Smooth muscle cell (in vitro differentiated cells): ENCODE measurements around the gene HLA-B. TPM values are rescaled to one million over a fixed set of nuclear protein-coding genes. Genes with fewer than 3 reads are reported as not detected.

Experiments used
- DNase-seq: peaks from one replicate; lab custom pipeline; 2025; ENCODE audit not compliant: unreplicated experiment; lab: John Stamatoyannopoulos, UW
- H2AFZ ChIP-seq: fragments of 200-600 bp; sonication (generic); 2 replicates; pipeline ENCODE4 v1.6.0; 2016; ENCODE audit warnings: antibody characterized with exemption, low read depth, mild to moderate bottlenecking
- H3F3A ChIP-seq: fragments of 200-600 bp; sonication (generic); 2 replicates; pipeline ENCODE4 v1.6.0; 2017; ENCODE audit warnings: antibody characterized with exemption, low read depth
- H3K27ac ChIP-seq: fragments of 200-600 bp; sonication (generic); 2 replicates; pipeline ENCODE4 v1.5.1; 2016; ENCODE audit warnings: low read depth, mild to moderate bottlenecking
- H3K27me3 ChIP-seq: fragments of 200-600 bp; sonication (generic); 2 replicates; pipeline ENCODE4 v1.6.1; 2016; ENCODE audit warnings: low read depth, mild to moderate bottlenecking
- H3K36me3 ChIP-seq: fragments of 200-600 bp; sonication (generic); 2 replicates; pipeline ENCODE4 v1.5.1; 2016; ENCODE audit warnings: low read depth
- H3K4me1 ChIP-seq: fragments of 200-600 bp; sonication (generic); 2 replicates; pipeline ENCODE4 v1.5.1; 2016; ENCODE audit warnings: low read depth
- H3K4me2 ChIP-seq: fragments of 200-600 bp; sonication (generic); 2 replicates; pipeline ENCODE4 v1.6.0; 2016; ENCODE audit warnings: mild to moderate bottlenecking
- H3K4me3 ChIP-seq: fragments of 200-600 bp; sonication (generic); 2 replicates; pipeline ENCODE4 v1.5.1; 2016; ENCODE audit warnings: mild to moderate bottlenecking
- H3K79me2 ChIP-seq: fragments of 200-600 bp; sonication (generic); 2 replicates; pipeline ENCODE4 v1.6.0; 2016; ENCODE audit warnings: low read depth, mild to moderate bottlenecking
- H3K9ac ChIP-seq: fragments of 200-600 bp; sonication (generic); 2 replicates; pipeline ENCODE4 v1.6.0; 2016; ENCODE audit warnings: low read depth
- H3K9me3 ChIP-seq: fragments of 200-600 bp; sonication (generic); replicated peaks from 2 replicates; pipeline ENCODE4 v1.5.1; 2016; ENCODE audit warnings: low read depth
- H4K20me1 ChIP-seq: fragments of 200-600 bp; sonication (generic); 2 replicates; pipeline ENCODE4 v1.6.0; 2016; ENCODE audit warnings: low read depth
- WGBS: methylation state at CpG from one replicate; pipeline ENCODE4 v1.1.7; 2016; ENCODE audit warnings: low lambda C conversion rate; 5-methylcytosine and 5-hydroxymethylcytosine counted together
- polyA plus RNA-seq: library from polyadenylated mRNA; unstranded; fragments of >200 nt; fragmentation: Nextera tagmentation; extraction: Ambion mirVana; gene quantifications from 2 replicates; pipeline ENCODE4 v1.2.1, GENCODE V29; 2016
- total RNA-seq: library from RNA; depleted of rRNA; stranded (reverse); fragments of >200 nt; gene quantifications from 2 replicates; pipeline ENCODE4 v1.2.3, GENCODE V29; 2014
- TF ChIP-seq, protein P1 (sequence below): fragments of 200-600 bp; sonication (generic); IDR thresholded peaks from 2 replicates; pipeline ENCODE4 v1.5.1; 2017; ENCODE audit warnings: borderline replicate concordance, mild to moderate bottlenecking, antibody characterized with exemption; ENCODE audit not compliant: insufficient read depth, poor library complexity, severe bottlenecking

Gene HLA-B
- total and polyA plus RNA-seq, 2 experiments from 2014 or later = 646 to 2,794 TPM

DNA sequence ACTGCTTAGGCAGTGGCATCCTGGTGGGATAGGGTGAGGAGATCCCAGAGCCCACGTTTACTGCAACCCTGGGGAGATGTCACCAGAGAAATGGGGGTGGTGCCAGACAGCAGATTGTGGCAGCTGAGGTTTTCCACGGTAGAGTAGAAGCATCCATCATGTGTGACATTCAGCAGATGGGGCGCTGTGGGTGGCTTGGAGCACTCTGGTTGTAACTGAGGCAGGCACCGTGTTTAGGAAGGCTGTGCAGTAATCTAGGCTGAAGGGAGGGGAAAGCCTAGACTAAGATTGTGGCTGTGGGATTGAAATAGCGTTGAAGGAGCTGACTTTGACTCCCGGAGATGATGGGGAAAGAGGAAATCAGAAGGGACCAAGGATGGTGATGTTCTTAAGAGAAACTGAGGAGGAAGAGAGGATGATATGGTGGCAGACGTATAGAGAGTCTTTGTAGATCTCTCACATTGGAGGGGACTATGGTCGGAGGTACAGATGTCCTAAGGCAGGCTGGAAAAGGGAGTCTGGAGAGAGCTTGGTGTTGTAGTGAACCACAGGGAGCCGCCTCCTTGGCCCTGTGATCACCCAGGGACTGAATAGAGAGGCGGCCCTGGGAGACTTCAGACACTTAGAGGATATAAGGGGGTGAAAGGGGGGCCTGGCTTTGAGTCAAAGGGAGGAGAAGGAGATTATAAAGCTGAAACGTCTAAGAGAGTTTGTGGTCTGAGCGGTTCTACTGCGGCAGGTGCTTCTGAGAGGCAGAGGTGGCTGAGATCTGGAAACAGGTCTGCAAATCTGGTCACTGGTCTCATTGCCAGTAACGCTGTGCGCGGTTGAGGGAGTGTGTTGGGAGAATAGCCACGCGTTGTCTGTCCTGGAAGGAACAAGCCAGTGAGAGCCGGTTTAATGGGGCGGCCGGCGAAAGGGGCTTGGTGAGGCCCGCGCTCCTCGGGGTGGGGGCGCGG, 45.6 kb upstream of the HLA-B start:
- TF ChIP-seq, protein P1, sequence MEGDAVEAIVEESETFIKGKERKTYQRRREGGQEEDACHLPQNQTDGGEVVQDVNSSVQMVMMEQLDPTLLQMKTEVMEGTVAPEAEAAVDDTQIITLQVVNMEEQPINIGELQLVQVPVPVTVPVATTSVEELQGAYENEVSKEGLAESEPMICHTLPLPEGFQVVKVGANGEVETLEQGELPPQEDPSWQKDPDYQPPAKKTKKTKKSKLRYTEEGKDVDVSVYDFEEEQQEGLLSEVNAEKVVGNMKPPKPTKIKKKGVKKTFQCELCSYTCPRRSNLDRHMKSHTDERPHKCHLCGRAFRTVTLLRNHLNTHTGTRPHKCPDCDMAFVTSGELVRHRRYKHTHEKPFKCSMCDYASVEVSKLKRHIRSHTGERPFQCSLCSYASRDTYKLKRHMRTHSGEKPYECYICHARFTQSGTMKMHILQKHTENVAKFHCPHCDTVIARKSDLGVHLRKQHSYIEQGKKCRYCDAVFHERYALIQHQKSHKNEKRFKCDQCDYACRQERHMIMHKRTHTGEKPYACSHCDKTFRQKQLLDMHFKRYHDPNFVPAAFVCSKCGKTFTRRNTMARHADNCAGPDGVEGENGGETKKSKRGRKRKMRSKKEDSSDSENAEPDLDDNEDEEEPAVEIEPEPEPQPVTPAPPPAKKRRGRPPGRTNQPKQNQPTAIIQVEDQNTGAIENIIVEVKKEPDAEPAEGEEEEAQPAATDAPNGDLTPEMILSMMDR = no peak
- peaks cover 19% of the 10 kb centered on the region for H3F3A ChIP-seq
- H3K4me2 ChIP-seq = peak overlapping the region; percentile 97
- H2AFZ ChIP-seq = no peak overlapping the region
- H3K27me3 ChIP-seq = no peaks in the 10 kb centered on the region
- H3K79me2 ChIP-seq = peaks cover 46% of the 10 kb centered on the region
- no peaks in the 10 kb centered on the region for H3K36me3 ChIP-seq
- H3K4me3 ChIP-seq = peak overlapping the region; percentile 84
- H3K27ac ChIP-seq = peak overlapping the region; percentile 87
- no peaks in the 10 kb centered on the region for H3K9me3 ChIP-seq
- peaks cover 15% of the 10 kb centered on the region for H3K4me1 ChIP-seq
- H4K20me1 ChIP-seq = peaks cover 49% of the 10 kb centered on the region
- WGBS = 28% methylated on average over 22 of the region's 27 CpGs
- no peak overlapping the region for H3K9ac ChIP-seq
- no peak for DNase-seq

DNA sequence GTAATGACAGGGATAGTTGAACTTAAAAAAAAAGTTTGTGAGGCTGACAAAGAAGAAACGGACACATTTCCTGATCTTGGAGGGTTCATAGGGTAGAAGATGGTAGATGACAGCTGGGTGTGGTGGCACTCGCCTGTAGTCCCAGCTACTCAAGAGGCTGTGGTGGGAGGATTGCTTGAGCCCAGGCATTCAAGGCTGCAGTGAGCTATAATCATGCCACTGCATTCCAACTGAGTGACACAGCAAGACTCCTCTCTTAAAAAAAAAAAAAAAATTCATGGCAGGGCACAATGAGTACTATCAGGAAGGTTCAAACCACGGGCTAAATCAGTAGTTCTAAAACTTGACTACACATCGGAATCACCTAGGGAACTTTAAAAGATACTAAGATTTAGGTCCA, 44.4 kb upstream of the HLA-B start:
- H3K4me2 ChIP-seq = peak overlapping the region; percentile 97
- peak overlapping the region; percentile 84 for H3K4me3 ChIP-seq
- 25% methylated on average over 4 of the region's 4 CpGs for WGBS
- peaks cover 37% of the 10 kb centered on the region for H4K20me1 ChIP-seq
- H3F3A ChIP-seq = peaks cover 9% of the 10 kb centered on the region
- peaks cover 9% of the 10 kb centered on the region for H3K4me1 ChIP-seq
- H3K9me3 ChIP-seq = no peaks in the 10 kb centered on the region
- DNase-seq = no peak
- no peak overlapping the region for H2AFZ ChIP-seq
- H3K9ac ChIP-seq = no peak overlapping the region
- TF ChIP-seq, protein P1 = no peak
- H3K27me3 ChIP-seq = no peaks in the 10 kb centered on the region
- peaks cover 34% of the 10 kb centered on the region for H3K79me2 ChIP-seq
- H3K36me3 ChIP-seq = no peaks in the 10 kb centered on the region
- H3K27ac ChIP-seq = peak overlapping the region; percentile 87

DNA sequence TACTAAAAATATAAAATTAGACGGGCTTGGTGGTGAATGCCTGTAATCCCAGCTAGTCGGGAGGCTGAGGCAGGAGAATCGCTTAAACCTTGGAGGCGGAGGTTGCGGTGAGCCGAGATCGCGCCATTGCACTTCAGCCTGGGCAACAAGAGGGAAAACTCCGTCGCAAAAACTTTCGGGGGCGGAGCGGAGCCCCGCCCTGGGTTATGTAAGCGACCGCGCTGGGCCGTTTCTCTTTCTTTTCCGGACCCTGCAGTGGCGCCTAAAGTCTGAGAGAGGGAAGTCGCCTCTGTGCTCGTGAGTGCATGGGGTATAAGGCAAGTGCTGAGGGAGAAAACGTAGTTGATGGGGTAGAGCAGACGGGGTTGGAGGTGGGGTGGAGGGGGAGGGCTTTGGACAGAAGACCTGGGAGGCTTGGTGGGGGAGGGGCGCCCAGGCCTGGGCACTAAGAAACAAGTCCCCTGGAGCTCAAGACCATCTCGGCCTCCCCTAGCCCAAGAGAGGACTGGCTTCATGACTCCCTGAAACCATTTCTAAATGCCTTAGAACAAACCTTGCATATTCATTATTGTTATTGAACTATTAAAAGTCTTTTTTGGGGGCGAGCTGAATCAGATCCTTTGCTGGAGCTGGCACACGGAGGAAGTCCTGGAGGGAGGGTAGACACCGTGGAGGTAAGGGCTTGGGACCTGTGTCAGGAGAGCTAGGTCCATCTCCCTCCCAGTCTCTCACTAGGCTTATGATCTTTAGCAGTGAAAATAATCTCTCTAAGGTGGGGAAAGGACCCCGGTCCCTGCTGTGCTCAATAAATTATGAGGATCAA, 43.7 kb upstream of the HLA-B start:
- Histone ChIP-seq H3K4me2 (peak overlapping the region; percentile 97), H3K27me3 (no peaks in the 10 kb centered on the region), H4K20me1 (peaks cover 29% of the 10 kb centered on the region), H3K36me3 (no peaks in the 10 kb centered on the region), H3K9ac (peak overlapping the region; percentile 77), H3K27ac (peak overlapping the region; percentile 87), H3K9me3 (no peaks in the 10 kb centered on the region), H3K4me1 (peaks cover 9% of the 10 kb centered on the region), H3K79me2 (peaks cover 27% of the 10 kb centered on the region), H3F3A (peaks cover 9% of the 10 kb centered on the region), H2AFZ (peak overlapping the region; percentile 93), H3K4me3 (peak overlapping the region; percentile 84)
- no peak for DNase-seq
- TF ChIP-seq, protein P1 = no peak
- WGBS = 6% methylated on average over 29 of the region's 30 CpGs
